UCSD-AML1 (cell line): ENCODE data around the gene PXN.
"Not testable (repeated sequence)": the region's sequence is repeated elsewhere in the genome, so short reads cannot be mapped to it uniquely, and the experiment has no call there.

ENCODE experiments used
- DNase-seq: peaks from one replicate; lab custom pipeline; 2025; ENCODE audit not compliant: unreplicated experiment; lab: John Stamatoyannopoulos, UW

The PXN gene

DNA sequence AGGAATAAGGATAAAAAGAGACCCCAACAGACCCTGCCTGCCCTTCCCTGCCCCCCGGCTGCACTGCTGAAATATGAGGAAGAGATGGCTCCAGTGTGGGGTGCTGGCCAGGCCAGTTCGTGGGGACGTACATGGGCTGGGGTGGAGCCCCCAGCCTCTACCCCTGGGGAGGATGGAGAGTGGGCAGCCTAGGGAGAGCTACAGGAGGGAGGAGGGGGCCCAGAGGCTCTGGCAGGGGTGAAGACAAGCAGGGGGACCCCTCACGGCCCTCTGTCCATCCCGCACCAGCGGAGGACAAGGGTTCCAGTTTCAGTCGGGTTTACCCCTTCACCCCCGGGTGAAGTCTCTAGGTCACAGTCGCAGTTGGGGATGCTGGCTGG, 53.6 kb downstream of the PXN start:
- DNase-seq = no peak

DNA sequence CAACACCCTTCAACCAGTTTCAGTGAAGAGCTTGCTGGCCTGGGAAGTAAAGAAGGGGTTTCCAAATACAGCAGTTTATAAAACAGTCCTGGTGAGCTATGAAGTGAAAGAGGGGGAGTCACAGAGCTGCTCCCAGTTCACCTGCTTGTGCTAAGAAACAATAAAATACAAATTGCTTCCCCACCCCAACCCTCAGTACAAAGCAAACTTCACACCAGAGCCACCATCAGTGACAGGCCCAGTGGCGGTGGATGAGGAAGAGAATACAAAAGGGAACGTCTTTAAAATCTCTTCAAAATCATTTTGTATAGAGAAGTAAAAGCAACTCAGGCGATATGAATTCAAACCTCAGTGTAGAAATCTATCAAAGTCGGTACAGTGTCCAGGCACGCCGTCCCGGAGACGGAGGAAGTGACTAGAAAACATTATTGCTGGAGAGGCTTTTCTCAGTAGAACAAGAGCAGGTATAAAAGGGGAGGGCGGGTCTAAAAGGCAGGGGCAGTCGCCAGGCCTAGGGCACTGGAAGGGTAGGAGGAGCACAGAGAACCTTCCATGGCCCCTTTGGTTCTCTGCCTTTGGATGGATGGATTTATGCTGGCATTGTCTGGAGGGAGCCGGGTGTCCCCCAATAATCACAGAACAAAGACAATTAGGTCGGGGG, 54.2 kb downstream of the PXN start:
- no peak for DNase-seq

DNA sequence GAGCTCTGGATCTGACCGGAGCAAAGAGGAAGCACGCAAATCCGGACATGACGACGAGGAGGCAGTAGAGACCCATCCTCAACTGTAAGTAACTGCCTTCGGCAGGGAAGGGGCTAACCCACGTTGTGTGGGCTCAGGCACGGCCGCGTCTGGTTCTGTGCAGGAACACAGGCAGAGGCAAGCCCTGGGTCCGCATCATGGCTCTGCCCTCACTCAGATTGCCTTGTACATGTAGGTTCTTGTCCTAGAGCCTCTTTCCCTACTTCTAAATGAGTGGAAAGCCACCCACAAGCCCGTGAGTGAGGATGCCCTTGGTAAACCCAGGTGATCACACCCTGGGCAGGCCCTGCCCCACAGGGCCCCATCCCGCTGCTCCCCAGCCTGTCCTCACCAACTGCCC, 55.7 kb downstream of the PXN start:
- no peak for DNase-seq

DNA sequence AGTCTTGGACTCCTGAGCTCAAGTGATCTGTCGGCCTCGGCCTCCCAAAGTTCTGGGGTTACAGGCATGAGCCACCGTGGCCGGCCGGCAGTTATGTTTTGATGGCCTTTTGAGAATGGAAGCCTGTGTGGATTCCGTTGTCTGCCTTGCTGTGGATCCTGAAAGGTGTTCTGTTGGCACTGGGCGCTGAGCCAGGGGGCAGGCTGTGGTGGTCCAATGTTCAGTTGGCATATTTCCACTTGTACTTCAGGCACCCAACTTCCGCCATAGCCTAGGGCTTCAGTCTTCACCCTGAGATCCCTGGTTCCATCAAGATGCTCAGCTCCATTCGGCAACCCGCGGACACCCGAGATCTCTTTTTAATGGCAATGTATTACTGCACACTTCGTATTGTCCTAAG, 58.3 kb downstream of the PXN start:
- no peak for DNase-seq

DNA sequence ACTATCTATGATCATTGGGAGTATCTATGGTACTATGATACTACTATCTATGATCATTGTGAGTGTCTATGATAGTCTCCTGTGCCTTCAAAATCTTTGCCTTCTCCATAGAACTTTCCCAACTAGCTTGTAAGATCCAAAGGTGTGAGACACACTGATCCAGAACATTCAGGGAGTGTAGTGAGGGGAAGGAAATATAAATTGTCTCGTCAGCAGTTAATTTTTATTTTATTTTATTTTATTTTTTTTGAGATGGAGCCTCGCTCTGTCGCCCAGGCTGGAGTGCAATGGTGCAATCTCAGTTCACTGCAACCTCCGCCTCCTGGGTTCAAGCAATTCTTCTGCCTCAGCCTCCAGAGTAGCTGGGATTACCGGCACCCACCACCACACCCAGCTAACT, 58.7 kb downstream of the PXN start:
- DNase-seq = not testable (repeated sequence)

DNA sequence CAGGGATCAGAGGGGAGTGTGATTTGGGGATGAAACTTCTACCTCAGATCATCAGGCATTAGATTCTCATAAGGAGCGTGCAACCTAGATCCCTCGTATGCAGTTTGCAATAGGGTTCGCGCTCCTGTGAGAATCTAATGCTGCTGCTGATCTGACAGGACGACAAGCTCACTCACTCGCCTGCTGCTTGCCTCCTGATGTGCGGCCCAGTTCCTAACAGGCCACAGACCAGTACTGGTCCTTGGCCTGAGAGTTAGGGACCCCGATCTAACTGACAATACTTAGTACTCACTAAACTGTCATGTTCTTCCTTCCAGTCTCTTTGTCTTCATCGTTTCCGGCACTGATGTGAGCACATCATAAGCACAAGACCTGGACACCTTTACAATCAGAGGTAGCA, 59.3 kb downstream of the PXN start:
- DNase-seq = no peak

DNA sequence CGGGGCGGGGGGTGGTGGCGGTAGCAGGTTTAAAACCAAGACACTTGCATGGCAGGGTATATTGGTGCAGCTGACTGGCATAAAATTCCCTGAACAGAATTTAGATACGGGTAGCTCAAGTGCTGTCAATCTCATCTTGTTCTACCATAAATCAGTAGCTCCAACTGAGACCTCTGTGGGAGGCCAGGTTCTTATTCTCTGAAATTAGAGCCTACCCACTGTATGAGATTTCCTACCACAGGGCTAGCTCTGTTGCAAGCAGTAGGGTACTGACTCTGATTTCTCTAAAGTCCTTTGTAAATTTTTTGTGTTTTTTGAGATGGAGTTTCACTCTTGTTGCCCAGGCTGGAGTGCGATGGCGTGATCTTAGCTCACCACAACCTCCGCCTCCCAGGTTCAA, 61.4 kb downstream of the PXN start:
- no peak for DNase-seq

DNA sequence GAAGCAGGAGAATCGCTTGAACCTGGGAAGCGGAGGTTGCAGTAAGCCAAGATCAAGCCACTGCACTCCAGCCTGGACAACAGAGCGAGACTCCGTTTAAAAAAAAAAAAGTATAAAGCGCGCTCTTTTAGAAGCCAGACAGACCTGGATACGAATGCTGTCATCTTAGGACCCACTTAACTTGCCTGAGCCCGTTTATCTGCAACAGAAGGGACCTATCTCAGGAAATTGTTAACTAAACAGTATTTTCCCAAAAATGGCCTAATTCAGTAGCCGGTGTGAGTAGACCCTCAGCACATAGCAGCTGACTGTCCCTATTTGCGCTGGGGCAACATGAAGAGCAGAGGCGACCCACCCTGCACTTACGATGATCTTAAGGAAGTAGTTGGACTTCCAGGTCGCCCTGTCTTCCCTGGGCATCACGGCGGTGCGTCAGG, 65.1 kb downstream of the PXN start:
- no peak for DNase-seq

DNA sequence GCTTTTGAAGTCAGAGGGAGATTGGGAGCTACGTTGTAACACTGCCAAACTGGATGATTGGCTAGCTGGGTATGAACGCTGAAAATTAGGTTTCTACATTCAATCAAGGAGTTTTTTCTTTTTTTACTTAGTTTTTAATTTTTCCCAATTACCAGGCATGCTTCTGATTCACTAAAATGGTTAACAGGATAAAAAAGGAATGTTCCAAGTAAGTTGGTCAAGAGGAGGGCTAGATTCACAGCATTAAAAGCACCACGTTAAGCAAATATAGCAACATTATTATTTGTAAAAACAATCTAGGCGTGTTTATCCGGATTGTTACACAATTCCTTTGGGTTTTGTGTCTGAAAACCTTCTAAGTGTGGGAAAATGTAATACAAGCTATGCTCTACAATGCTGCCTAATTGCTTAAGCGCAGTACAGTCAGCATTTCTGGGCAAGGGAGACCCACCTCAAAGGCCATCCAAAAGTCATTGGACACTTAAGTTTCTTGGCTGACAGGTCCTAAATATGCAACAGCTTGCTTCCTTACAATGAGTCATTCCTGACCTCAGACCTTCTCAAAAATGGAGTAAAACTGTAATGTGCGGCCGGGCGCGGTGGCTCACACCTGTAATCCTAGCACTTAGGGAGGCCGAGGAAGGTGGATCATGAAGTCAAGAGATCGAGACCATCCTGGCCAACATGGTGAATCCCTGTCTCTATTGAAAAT, 65.8 kb downstream of the PXN start:
- no peak for DNase-seq

DNA sequence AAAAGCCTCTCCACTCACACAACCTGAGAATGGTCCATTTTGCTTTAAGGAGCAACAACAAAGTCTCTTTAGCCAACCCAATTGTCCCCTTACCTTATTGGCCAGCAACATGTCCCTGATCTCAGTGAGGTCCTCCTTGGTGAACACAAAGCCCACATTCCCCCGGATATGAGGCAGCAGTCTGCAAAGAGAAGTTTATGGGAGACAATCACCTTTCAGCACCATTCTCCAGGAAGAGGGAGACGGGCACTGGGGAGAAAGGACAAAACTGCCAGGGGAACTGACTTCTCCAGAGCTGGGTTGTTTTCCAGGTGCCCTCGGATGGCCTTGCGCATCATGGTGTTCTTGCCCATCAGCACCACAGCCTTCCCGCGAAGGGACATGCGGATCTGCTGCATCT, 66.5 kb downstream of the PXN start:
- no peak for DNase-seq

DNA sequence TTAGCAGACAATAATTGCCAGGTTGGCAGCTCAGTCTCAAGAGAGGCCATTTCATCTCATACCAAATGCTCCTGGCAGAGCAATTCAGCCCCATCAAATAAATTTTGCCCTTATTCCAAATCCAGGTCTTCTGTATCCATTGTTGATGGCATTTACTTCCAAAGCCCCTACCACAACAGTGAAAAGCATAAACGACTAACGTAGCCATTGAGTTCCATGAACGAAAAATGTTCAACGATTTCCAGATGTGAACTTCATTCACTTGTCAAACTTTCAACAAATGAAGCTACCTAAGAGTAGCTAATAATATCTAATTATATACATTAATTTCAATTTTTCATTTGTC, 68.0 kb downstream of the PXN start:
- no peak for DNase-seq

DNA sequence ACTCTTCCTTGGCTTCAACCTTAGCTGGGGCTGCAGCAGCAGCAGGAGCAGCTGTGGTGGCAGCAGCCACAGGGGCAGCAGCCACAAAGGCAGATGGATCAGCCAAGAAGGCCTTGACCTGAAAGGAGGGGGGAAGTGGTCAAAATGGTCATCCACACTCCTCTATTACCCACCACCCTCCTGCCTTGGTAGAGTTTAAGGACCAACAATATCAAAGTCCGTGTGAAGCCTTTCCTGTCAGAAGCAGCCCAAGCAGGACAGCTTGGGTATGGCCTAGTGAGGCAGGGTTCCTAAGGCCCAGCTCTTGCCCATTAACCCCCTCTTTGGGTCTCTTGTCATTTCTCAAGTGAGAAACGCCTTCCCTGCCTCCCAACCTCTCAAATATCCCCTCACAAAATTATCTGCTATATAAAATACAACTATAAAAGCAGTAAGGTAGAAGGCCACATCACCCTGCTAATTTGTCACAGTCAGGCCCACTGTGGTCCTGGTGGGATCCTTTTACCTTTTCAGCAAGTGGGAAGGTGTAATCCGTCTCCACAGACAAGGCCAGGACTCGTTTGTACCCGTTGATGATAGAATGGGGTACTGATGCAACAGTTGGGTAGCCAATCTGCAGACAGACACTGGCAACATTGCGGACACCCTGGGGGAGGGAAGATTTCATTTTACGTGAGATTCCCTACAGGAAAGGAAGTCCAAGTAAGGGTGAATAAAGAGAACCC, 68.6 kb downstream of the PXN start:
- DNase-seq = not testable (repeated sequence)

DNA sequence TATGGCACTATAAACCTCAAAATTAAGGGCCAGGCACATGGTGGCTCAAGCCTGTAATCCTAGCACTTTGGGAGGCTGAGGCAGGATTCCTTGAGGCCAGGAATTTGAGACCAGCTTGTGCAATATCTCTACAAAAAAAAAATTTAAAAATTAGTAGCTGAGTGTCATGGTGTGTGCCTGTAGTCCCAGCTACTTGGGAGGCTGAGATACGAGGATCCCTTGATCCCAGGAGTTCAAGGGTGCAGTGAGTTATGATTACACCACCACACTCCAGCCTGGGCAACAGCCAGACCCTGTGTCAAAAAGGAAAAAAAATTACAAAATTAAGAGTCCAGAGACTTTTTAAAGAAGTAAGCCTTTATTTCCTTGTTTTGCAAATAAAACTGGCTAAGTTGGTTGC, 69.2 kb downstream of the PXN start:
- no peak for DNase-seq

DNA sequence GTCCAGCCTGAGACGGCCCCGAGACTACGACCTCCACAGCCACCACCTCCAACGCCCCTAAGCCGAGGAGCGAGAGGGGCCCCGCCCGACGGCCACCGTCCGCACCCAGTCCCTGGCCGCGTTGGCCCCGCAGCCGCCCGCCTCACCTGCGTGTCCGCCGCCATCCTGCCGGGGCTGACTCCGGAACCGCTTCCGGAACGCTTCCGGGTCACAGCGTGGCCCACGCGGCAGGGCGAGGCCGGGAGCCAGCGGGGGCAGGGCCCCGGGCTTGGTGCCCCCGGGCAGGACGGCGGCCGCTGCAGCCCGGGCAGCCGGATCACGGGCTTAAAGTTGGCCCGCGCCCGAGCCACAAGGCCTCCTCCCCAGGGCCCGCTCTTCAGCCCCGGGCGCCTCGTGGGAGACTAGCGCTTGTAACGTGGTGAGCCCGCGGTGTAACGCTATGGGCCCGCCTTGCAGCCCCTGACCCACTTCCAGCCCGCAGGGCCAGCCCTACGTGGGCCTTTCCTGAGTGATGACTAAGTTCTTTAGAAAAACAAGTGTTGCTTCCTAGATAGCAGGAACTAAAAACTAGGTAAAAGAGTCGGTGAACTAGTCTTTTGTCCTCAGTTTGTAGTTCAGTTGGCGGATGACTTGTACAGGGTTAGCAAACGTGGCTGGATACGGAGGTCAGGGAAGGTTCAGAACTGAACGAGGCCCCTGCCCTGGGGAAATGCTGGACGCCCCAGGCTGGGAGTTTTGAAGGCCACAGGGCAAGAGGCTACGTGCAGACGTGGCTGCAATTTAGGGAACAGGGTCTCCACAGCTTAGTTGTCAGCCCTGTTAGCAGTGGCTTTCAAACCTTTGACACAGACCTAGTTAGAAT, 70.8 kb downstream of the PXN start, which contains the start of gene GCN1:
GCN1 (minus strand) TSS at position 182 of the 862 bp plus-strand sequence; CDS start at position 164, 18 bp downstream.
- peak; percentile 85 for DNase-seq

DNA sequence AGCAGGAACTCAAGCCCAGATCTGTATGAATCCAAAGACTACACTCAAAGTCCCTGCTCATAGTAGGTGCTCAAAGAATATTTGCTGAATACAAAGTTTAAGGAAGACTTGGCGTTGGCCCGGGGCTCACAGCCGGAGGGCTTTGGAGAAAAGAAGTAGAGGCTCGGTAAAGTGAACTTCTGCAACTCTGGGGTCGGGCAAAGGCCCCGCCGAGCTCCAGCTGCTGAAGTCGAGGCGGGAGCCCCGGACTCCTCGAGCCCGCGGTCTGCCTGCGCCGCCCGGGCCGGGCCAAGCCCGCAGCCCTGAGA, 71.3 kb downstream of the PXN start:
- no peak for DNase-seq

DNA sequence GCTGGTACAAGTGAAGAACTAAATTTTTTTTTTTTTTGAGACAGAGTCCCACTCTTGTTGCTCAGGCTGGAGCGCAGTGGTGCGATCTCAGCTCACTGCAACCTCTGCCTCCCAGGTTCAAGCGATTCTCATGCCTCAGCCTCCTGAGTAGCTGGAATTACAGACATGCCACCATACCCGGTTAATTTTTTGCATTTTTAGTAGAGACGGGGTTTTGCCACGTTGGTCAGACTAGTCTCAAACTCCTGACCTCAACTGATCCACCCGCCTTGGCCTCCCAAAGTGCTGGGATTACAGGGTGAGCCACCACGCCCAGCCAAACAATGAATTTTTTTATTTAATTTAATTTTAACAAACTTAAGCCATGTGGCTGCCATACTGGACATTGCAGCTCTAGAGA, 72.2 kb downstream of the PXN start:
- DNase-seq = not testable (repeated sequence)

DNA sequence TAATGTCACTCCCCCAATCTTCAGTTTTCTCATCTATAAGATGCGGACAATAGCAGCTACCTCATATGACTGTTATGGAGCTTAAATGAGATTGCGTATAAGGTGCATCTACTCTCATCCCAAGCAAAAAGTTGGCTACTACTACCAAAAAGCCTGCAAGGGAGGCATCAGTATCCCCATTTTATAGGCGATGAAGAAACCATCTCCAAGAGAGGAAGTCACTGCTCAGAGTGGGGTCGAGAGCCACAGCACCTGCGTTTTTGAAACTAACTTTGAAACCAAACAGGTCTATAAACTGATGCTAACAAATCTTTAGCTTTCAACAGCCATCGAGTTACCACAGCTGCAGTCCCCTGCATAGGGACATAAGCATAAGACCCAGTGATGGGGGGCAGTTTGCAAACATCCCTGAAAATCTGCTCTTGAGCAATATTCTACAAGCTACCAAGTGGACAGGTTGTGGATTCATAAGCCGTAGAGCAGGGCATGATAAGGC, 74.5 kb downstream of the PXN start:
- no peak for DNase-seq

DNA sequence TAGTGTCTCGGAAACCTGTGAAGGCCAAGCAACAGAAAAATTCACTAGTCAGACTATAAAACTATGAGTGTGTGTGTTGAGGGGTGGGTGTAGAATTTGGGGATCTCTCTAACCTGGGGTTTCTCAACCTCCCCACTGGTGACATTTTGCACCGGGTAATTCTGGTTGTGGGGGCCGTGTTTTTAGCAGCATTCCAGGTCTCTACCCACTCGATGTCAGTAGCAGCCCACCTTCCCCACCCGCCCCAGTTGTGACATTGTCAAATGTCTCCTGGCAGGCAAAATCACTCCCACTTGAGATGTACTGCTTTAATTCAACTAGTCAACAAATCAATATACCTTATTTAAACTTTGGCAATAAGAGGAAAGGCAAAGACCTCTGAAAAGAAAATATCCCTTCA, 75.1 kb downstream of the PXN start:
- DNase-seq = no peak

DNA sequence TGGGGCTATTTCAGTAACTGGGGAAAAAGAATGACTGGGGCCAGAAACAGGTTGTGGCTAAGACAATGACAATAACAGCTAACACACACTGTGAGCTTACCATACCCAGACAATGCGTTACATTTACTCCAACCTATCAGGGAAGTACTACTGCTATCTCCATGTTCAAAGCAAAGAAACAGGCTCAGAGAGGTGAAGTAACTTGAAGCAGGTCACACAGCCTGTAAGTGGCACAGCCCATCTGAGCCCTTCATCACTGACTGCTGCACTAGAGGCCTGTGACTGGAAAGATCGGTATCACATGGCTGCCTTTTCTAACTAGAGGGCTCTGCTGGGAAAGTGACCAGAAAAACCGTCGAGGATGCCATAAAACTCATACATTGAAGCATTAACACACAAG, 78.9 kb downstream of the PXN start:
- DNase-seq = no peak

DNA sequence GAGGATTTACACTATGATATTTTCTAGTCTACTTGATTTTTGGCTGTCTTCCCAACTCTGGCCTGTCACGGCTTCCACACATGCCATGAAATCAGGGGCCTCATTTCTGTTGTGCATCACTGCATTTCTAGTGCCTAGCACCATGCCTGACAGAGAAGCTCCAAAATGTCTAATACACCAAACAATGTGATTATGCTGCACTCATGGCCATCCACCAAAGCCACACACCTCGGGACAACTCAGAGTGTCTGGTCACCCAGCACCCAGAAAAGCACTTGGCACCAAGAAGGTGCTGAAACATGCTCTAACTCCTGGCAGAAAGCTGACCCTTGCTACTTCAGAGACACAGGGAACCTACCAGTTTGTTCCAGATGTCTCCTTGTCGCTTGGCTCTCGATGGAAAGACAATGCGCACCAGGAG, 82.3 kb downstream of the PXN start:
- DNase-seq = no peak

DNA sequence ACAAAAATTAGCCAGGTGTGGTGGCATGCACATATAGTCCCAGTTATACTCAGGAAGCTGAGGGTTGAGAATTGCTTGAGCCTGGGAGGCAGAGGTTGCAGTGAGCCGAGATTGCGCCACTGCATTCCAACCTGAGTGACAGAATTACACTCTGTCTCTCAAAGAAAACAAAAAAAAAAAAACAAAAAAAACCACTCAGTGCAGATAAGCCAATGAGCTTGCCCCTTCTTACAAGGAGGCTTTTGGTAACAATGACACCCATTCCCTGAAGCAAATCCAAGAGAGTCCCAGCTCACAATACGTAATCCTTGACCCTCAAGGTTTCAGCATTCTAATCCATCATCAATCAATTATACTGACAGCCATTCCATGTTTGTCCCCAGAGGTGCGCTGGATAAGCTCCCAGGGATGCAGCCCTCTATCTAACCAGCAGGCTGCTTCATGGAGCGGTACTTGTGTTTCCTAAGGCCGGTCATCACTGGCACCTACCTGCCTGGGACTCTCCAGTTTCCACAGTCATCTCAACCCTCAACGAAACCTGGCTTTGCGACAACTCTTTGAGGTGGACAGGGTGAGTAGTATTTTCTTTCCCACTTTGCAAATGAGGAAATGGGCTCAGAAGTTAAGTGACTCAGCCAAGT, 83.4 kb downstream of the PXN start:
- no peak for DNase-seq
